ENCODE results near the gene AADACL4. TPM values are rescaled to one million over a fixed set of nuclear protein-coding genes. Genes with fewer than 3 reads are reported as not detected.

Gene AADACL4
- total and polyA plus RNA-seq, 9 of the 15 experiments (the other 6 are each of a cell fraction or from before 2014, with no cell fraction given), result not detected

DNA sequence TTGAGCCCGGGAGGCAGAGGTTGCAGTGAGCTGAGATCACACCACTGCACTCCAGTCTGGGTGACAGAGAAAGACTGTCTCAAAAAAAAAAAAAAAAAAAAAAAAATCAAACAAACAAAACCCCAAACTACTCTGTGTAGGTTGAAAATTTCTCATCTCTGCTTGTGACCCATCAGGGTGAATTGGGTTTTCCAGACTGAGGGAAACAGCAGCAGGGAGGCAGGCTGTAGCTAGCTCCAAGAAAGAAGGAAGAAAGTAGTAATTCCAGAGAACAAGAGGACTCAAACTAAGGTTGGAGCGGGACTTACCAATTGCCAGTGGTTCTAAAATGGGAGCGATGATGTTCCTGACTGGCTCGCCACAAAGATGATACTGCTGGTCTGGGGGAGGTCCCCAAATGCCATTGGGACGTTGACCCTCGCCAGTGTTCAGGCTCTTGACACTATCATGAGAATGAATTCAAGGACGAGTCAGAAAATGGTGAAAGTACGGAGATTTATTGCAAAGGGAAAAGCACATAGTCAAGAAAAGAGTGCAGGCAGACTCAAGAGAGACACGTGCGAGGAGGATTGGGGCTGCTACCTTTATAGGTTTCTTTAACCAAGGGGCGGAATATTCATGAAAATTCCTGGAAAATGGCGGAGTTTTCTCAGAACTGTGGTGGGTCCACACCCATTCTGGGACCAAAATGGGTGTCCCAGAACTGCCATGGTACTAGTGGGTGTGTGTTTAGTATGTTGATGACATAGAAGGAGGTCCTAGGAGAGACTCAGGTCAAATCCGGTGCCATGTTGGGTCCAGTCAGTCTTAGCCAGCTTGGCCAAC lies 13.4 kb downstream of the AADACL4 start (continued):
- no peak for TF ChIP-seq ZNF23 (CRISPR knock-in tag; IDR thresholded peaks at IDR 0.05)
- no peak for TF ChIP-seq LARP7 (IDR thresholded peaks at IDR 0.05)
- TF ChIP-seq CLOCK (CRISPR knock-in tag; IDR thresholded peaks at IDR 0.05; ENCODE audit: borderline replicate concordance), result peak; percentile 85; the same call in 1 of the 2 replicates
- no peak for TF ChIP-seq GABPA (tag; conservative IDR thresholded peaks at IDR 0.05; ENCODE audit: low read depth)
- 0 out of 2 replicates have a peak, but pooled peaks have one; percentile 10 for TF ChIP-seq PHF21A (IDR thresholded peaks at IDR 0.05; ENCODE audit: borderline replicate concordance, low read depth)
- no peak for TF ChIP-seq ATF6 (CRISPR knock-in tag; IDR thresholded peaks at IDR 0.05)
- TF ChIP-seq, protein P1, sequence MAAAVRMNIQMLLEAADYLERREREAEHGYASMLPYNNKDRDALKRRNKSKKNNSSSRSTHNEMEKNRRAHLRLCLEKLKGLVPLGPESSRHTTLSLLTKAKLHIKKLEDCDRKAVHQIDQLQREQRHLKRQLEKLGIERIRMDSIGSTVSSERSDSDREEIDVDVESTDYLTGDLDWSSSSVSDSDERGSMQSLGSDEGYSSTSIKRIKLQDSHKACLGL (CRISPR knock-in tag; IDR thresholded peaks at IDR 0.05; ENCODE audit: borderline replicate concordance, poor library complexity, severe bottlenecking), result no peak
- TF ChIP-seq, protein P2, sequence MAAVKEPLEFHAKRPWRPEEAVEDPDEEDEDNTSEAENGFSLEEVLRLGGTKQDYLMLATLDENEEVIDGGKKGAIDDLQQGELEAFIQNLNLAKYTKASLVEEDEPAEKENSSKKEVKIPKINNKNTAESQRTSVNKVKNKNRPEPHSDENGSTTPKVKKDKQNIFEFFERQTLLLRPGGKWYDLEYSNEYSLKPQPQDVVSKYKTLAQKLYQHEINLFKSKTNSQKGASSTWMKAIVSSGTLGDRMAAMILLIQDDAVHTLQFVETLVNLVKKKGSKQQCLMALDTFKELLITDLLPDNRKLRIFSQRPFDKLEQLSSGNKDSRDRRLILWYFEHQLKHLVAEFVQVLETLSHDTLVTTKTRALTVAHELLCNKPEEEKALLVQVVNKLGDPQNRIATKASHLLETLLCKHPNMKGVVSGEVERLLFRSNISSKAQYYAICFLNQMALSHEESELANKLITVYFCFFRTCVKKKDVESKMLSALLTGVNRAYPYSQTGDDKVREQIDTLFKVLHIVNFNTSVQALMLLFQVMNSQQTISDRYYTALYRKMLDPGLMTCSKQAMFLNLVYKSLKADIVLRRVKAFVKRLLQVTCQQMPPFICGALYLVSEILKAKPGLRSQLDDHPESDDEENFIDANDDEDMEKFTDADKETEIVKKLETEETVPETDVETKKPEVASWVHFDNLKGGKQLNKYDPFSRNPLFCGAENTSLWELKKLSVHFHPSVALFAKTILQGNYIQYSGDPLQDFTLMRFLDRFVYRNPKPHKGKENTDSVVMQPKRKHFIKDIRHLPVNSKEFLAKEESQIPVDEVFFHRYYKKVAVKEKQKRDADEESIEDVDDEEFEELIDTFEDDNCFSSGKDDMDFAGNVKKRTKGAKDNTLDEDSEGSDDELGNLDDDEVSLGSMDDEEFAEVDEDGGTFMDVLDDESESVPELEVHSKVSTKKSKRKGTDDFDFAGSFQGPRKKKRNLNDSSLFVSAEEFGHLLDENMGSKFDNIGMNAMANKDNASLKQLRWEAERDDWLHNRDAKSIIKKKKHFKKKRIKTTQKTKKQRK (IDR thresholded peaks at IDR 0.05; ENCODE audit: borderline replicate concordance, low read depth, low read length), result no peak
- TF ChIP-seq, protein P3, sequence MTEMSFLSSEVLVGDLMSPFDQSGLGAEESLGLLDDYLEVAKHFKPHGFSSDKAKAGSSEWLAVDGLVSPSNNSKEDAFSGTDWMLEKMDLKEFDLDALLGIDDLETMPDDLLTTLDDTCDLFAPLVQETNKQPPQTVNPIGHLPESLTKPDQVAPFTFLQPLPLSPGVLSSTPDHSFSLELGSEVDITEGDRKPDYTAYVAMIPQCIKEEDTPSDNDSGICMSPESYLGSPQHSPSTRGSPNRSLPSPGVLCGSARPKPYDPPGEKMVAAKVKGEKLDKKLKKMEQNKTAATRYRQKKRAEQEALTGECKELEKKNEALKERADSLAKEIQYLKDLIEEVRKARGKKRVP (CRISPR knock-in tag; IDR thresholded peaks at IDR 0.05), result no peak
- no peak for TF ChIP-seq RNF219 (CRISPR knock-in tag; IDR thresholded peaks at IDR 0.05)
- TF ChIP-seq RFX7 (CRISPR knock-in tag; IDR thresholded peaks at IDR 0.05), result no peak
- TF ChIP-seq ZNF445 (CRISPR knock-in tag; IDR thresholded peaks at IDR 0.05; ENCODE audit: low read depth), result no peak
- TF ChIP-seq MCM2 (IDR thresholded peaks at IDR 0.05; ENCODE audit: low read depth), result no peak
- TF ChIP-seq ZFP36 (IDR thresholded peaks at IDR 0.05; ENCODE audit: low read depth, low read length, partially characterized antibody), result no peak

All from K562 (cell line).